K562 (cell line): ENCODE data around the gene ZBTB24. TPM values are rescaled to one million over a fixed set of nuclear protein-coding genes. Genes with fewer than 3 reads are reported as not detected.
A peak's percentile ranks its signal among the peaks of the same experiment; 100 is the strongest.

Experiments
- BCOR ChIP-seq: fragments of 450-650 bp; IDR thresholded peaks from 2 replicates; pipeline ENCODE4 v1.6.1; 2016
- BRF1 ChIP-seq: IDR thresholded peaks from 3 replicates; pipeline ENCODE4 v1.6.1; 2011; ENCODE audit warnings: borderline replicate concordance, mild to moderate bottlenecking; ENCODE audit not compliant: insufficient read length; ENCODE audit errors: extremely low read depth
- GATA2 ChIP-seq: sonication (generic); formaldehyde crosslinking; IDR thresholded peaks from 2 replicates; pipeline ENCODE4 v1.4.0; 2020; ENCODE audit warnings: mild to moderate bottlenecking, missing genetic modification reagents
- HDAC1 ChIP-seq, 2 experiments: fragments of 450-650 bp; IDR thresholded peaks; 2 replicates each; pipeline ENCODE4 v1.6.1; 2016 to 2017; ENCODE audit warnings: inconsistent platforms in 1 of 2, mild to moderate bottlenecking in 1 of 2, moderate library complexity in 1 of 2
- L3MBTL2 ChIP-seq: fragments of 450-650 bp; IDR thresholded peaks from 2 replicates; pipeline ENCODE4 v1.6.1; 2016; ENCODE audit warnings: mild to moderate bottlenecking, moderate library complexity
- MIER1 ChIP-seq: fragments of 450-650 bp; IDR thresholded peaks from 2 replicates; pipeline ENCODE4 v1.6.1; 2016; ENCODE audit warnings: antibody characterized with exemption, mild to moderate bottlenecking, low read depth
- POLR2A ChIP-seq: fragments of 450-650 bp; conservative IDR thresholded peaks from 2 replicates; pipeline ENCODE4 v1.6.1; 2016
- PPARD ChIP-seq: fragments of 250-450 bp; sonication (Bioruptor Pico); IDR thresholded peaks from 2 replicates; pipeline ENCODE4 v1.8.0; 2022; ENCODE audit warnings: inconsistent platforms, mild to moderate bottlenecking, moderate library complexity
- PRMT5 ChIP-seq: sonication (generic); formaldehyde crosslinking; IDR thresholded peaks from 2 replicates; pipeline ENCODE4 v1.5.0; 2020; ENCODE audit warnings: missing genetic modification reagents
- SAP30 ChIP-seq: fragments of 200-600 bp; sonication (generic); IDR thresholded peaks from 2 replicates; pipeline ENCODE4 v1.6.1; 2012; ENCODE audit warnings: borderline replicate concordance, low read depth, mild to moderate bottlenecking, moderate library complexity, low read length, control low read depth, inconsistent platforms; ENCODE audit not compliant: insufficient read depth, poor library complexity, severe bottlenecking
- SMARCA5 ChIP-seq: fragments of 450-650 bp; IDR thresholded peaks from 2 replicates; pipeline ENCODE4 v1.6.1; 2016
- SRSF3 ChIP-seq: fragments of 200-400 bp; formaldehyde crosslinking; IDR thresholded peaks from 2 replicates; pipeline ENCODE4 v1.6.1; 2016; ENCODE audit warnings: mild to moderate bottlenecking, low read length, moderate library complexity; ENCODE audit not compliant: insufficient read depth
- ZNF184 ChIP-seq: sonication (generic); formaldehyde crosslinking; IDR thresholded peaks from 2 replicates; pipeline ENCODE4 v1.5.0; 2020; ENCODE audit warnings: missing genetic modification reagents
- ZNF232 ChIP-seq: sonication (generic); formaldehyde crosslinking; IDR thresholded peaks from 2 replicates; pipeline ENCODE4 v1.8.0; 2022; ENCODE audit warnings: mild to moderate bottlenecking, missing genetic modification reagents
- ZNF311 ChIP-seq: fragments of 250-450 bp; sonication (Bioruptor Pico); IDR thresholded peaks from 2 replicates; pipeline ENCODE4 v1.4.0; 2020; ENCODE audit warnings: mild to moderate bottlenecking, moderate library complexity
- polyA plus RNA-seq, 8 experiments: library from polyadenylated mRNA; depleted of rRNA in 4 of 8; stranded (reverse) in 5 of 8; unstranded in 3 of 8; fragments of >200 nt; fragmentation: Nextera tagmentation in 2 of 8; fragmentation: Illumina TruSeq in 1 of 8; extraction: Ambion mirVana in 2 of 8; extraction: Trizol in 1 of 8; gene quantifications; 2 replicates each; pipeline versions ENCODE4 v1.2.1 to v1.2.3, GENCODE V29; 2011 to 2014; ENCODE audit warnings: inconsistent platforms in 1 of 8, missing spikeins in 1 of 8
- total RNA-seq, 7 experiments: library from RNA; depleted of rRNA in 6 of 7; stranded (reverse); fragments of >200 nt in 6 of 7; fragmentation: Illumina TruSeq in 2 of 7; extraction: Trizol in 2 of 7; gene quantifications; 2 replicates each; pipeline versions ENCODE4 v1.2.1 to v1.2.3, GENCODE V29; 2011 to 2021; ENCODE audit warnings: low replicate concordance in 1 of 7
- TF ChIP-seq, protein P1 (sequence below), 2 experiments: IDR thresholded peaks; 2 replicates each; pipeline ENCODE4 v1.6.1; 2012; ENCODE audit warnings: improper control_type of control experiment in 2 of 2, low read depth in 2 of 2, low read length in 2 of 2, borderline replicate concordance in 1 of 2
- TF ChIP-seq, protein P2 (sequence below): sonication (generic); formaldehyde crosslinking; IDR thresholded peaks from 2 replicates; pipeline ENCODE4 v1.8.0; 2022; ENCODE audit warnings: mild to moderate bottlenecking, low read depth, missing genetic modification reagents
- TF ChIP-seq, protein P3 (sequence below): sonication (generic); formaldehyde crosslinking; IDR thresholded peaks from 2 replicates; pipeline ENCODE4 v1.8.0; 2022; ENCODE audit warnings: mild to moderate bottlenecking, missing genetic modification reagents
- TF ChIP-seq, protein P4 (sequence below): sonication (generic); formaldehyde crosslinking; IDR thresholded peaks from 2 replicates; pipeline ENCODE4 v1.4.0; 2020; ENCODE audit warnings: mild to moderate bottlenecking, missing genetic modification reagents

ZBTB24 gene
- total and polyA plus RNA-seq, 9 of the 15 experiments (the other 6 are each of a cell fraction or from before 2014, with no cell fraction given) = 2.0 to 16.7 (median 8.3) TPM

DNA sequence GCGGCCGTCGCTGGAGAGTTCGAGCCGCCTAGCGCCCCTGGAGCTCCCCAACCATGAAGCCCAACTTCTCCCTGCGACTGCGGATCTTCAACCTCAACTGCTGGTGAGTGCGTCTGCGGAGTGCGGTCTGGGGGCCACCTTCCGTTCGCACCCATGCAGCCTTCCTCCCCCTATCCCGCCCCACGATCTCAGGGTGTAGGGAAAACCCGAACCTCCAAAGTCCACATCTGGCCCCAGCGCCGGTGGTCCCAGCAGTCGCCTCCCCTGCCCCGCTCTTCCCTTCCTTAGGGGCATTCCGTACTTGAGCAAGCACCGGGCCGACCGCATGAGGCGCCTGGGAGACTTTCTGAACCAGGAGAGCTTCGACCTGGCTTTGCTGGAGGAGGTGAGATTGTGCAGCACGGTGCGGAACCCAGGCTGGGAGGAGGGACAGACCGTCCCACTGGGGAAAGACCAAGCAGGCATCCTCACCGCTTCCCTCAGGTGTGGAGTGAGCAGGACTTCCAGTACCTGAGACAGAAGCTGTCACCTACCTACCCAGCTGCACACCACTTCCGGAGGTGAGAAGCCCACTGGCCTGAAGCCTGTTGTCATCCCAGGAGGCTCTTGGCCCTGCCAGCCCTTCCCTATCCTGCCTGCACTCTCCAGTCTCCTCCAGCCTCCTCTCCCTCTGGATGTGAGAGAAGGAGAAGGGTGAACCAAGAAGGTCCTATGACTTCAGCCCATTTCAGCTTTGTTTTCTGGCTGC is 41.8 kb downstream of the ZBTB24 start (continued):
- TF ChIP-seq SAP30 (peak; percentile 55), HDAC1 (IDR thresholded peaks at IDR 0.05) (0 out of 4 replicates have a peak, but pooled peaks of 1 of the 2 experiments have one; percentile 54), L3MBTL2 (peak; percentile 31; the same call in 1 of the 2 replicates), BRF1 (no peak), SRSF3 (no peak), MIER1 (peak; percentile 56; the same call in 1 of the 2 replicates), POLR2A (peak; percentile 38; the same call in 1 of the 2 replicates), GATA2 (peak; percentile 27; the same call in 1 of the 2 replicates), ZNF232 (CRISPR knock-in tag) (0 out of 2 replicates have a peak, but pooled peaks have one; percentile 72), BCOR (no peak), ZNF311 (CRISPR knock-in tag) (no peak), PRMT5 (CRISPR knock-in tag) (no peak), PPARD (CRISPR knock-in tag) (no peak), ZNF184 (peak; percentile 90), SMARCA5 (0 out of 2 replicates have a peak, but pooled peaks have one; percentile 34)
- TF ChIP-seq, protein P1, sequence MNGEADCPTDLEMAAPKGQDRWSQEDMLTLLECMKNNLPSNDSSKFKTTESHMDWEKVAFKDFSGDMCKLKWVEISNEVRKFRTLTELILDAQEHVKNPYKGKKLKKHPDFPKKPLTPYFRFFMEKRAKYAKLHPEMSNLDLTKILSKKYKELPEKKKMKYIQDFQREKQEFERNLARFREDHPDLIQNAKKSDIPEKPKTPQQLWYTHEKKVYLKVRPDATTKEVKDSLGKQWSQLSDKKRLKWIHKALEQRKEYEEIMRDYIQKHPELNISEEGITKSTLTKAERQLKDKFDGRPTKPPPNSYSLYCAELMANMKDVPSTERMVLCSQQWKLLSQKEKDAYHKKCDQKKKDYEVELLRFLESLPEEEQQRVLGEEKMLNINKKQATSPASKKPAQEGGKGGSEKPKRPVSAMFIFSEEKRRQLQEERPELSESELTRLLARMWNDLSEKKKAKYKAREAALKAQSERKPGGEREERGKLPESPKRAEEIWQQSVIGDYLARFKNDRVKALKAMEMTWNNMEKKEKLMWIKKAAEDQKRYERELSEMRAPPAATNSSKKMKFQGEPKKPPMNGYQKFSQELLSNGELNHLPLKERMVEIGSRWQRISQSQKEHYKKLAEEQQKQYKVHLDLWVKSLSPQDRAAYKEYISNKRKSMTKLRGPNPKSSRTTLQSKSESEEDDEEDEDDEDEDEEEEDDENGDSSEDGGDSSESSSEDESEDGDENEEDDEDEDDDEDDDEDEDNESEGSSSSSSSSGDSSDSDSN (IDR thresholded peaks at IDR 0.05; ENCODE audit: borderline replicate concordance in 1 of 2, low read depth in 2 of 2, low read length in 2 of 2) = 0 out of 4 replicates have a peak, but pooled peaks of 1 of the 2 experiments have one; percentile 17
- TF ChIP-seq, protein P2, sequence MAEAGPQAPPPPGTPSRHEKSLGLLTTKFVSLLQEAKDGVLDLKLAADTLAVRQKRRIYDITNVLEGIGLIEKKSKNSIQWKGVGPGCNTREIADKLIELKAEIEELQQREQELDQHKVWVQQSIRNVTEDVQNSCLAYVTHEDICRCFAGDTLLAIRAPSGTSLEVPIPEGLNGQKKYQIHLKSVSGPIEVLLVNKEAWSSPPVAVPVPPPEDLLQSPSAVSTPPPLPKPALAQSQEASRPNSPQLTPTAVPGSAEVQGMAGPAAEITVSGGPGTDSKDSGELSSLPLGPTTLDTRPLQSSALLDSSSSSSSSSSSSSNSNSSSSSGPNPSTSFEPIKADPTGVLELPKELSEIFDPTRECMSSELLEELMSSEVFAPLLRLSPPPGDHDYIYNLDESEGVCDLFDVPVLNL = 0 out of 2 replicates have a peak, but pooled peaks have one; percentile 60
- TF ChIP-seq, protein P3, sequence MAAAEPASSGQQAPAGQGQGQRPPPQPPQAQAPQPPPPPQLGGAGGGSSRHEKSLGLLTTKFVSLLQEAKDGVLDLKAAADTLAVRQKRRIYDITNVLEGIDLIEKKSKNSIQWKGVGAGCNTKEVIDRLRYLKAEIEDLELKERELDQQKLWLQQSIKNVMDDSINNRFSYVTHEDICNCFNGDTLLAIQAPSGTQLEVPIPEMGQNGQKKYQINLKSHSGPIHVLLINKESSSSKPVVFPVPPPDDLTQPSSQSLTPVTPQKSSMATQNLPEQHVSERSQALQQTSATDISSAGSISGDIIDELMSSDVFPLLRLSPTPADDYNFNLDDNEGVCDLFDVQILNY (CRISPR knock-in tag) = 0 out of 2 replicates have a peak, but pooled peaks have one; percentile 72
- TF ChIP-seq, protein P4, sequence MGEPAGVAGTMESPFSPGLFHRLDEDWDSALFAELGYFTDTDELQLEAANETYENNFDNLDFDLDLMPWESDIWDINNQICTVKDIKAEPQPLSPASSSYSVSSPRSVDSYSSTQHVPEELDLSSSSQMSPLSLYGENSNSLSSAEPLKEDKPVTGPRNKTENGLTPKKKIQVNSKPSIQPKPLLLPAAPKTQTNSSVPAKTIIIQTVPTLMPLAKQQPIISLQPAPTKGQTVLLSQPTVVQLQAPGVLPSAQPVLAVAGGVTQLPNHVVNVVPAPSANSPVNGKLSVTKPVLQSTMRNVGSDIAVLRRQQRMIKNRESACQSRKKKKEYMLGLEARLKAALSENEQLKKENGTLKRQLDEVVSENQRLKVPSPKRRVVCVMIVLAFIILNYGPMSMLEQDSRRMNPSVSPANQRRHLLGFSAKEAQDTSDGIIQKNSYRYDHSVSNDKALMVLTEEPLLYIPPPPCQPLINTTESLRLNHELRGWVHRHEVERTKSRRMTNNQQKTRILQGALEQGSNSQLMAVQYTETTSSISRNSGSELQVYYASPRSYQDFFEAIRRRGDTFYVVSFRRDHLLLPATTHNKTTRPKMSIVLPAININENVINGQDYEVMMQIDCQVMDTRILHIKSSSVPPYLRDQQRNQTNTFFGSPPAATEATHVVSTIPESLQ (CRISPR knock-in tag) = peak; percentile 72; the same call in 1 of the 2 replicates
